NCI-H1092 treated with DMSO at 0.1 percent for 48 hours (cell line): ENCODE measurements around the gene NFAM1.

Experiments
- DNase-seq: peaks from one replicate; lab custom pipeline; 2025; lab: John Stamatoyannopoulos, UW

The NFAM1 gene

GRCh38 chr22:42414565-42415303 lies 17.5 kb downstream of the NFAM1 start:
- no peak for DNase-seq

GRCh38 chr22:42414021-42414420 lies 18.2 kb downstream of the NFAM1 start:
- DNase-seq, result no peak

GRCh38 chr22:42412744-42413333 lies 19.4 kb downstream of the NFAM1 start:
- no peak for DNase-seq

GRCh38 chr22:42410708-42411107 lies 21.5 kb downstream of the NFAM1 start:
- DNase-seq, result no peak

- no peak for DNase-seq
These were observed 23.2 kb downstream of the NFAM1 start for GRCh38 chr22:42408810-42409529.

GRCh38 chr22:42408276-42408675 lies 23.9 kb downstream of the NFAM1 start:
- DNase-seq, result no peak

- no peak for DNase-seq
These were observed 27.9 kb downstream of the NFAM1 start for GRCh38 chr22:42404266-42404665.

GRCh38 chr22:42401535-42402334 lies 30.5 kb downstream of the NFAM1 start:
- no peak for DNase-seq

GRCh38 chr22:42400811-42401534 lies 31.2 kb downstream of the NFAM1 start:
- DNase-seq, result no peak

- DNase-seq, result peak; percentile 93
These were observed 32.6 kb downstream of the NFAM1 start for GRCh38 chr22:42399315-42400271.

- DNase-seq, result no peak
These were observed 34.6 kb downstream of the NFAM1 start for GRCh38 chr22:42397332-42398249.

- DNase-seq, result no peak
These were observed 35.4 kb downstream of the NFAM1 start for GRCh38 chr22:42396621-42397331.

- no peak for DNase-seq
These were observed 43.1 kb downstream of the NFAM1 start for GRCh38 chr22:42389143-42389542.

- DNase-seq, result peak; percentile 92
These were observed 43.9 kb downstream of the NFAM1 start for GRCh38 chr22:42388130-42388797.

- no peak for DNase-seq
These were observed 44.6 kb downstream of the NFAM1 start for GRCh38 chr22:42387631-42388030.

- DNase-seq, result peak; percentile 36
These were observed 46.5 kb downstream of the NFAM1 start for GRCh38 chr22:42385696-42386095.

- no peak for DNase-seq
These were observed 47.7 kb downstream of the NFAM1 start for GRCh38 chr22:42384506-42384905.

GRCh38 chr22:42383851-42384417 lies 48.3 kb downstream of the NFAM1 start:
- DNase-seq, result no peak
